AG04450 (cell line): ENCODE results near the gene SH2D1B. TPM values are rescaled to one million over a fixed set of nuclear protein-coding genes. Genes with fewer than 3 reads are reported as not detected.

Experiments
- CTCF ChIA-PET: fragments of 300-600, 350-600 bp; formaldehyde crosslinking; extraction: SDS; loops from one replicate; lab custom pipeline; 2022; ENCODE audit warnings: antibody characterized with exemption, inconsistent platforms; lab: Charles Lee
- POLR2A ChIA-PET: fragments of 350-600 bp; formaldehyde crosslinking; extraction: SDS; loops from one replicate; lab custom pipeline; 2021; ENCODE audit warnings: antibody characterized with exemption, inconsistent platforms; lab: Yijun Ruan, JAX
- DNase-seq: peaks from one replicate; pipeline ENCODE4 v3.0.0-alpha.2; 2011; ENCODE audit warnings: low read depth, low spot score
- H3K27ac ChIP-seq: one replicate; pipeline ENCODE4 v1.5.1; 2012; ENCODE audit warnings: low read depth, low read length, control low read depth
- H3K27me3 ChIP-seq: one replicate; pipeline ENCODE4 v1.6.0; 2012; ENCODE audit warnings: low read length; ENCODE audit not compliant: control insufficient read depth, insufficient read depth
- H3K4me3 ChIP-seq: 2 replicates; pipeline ENCODE4 v1.5.1; 2011; ENCODE audit warnings: mild to moderate bottlenecking, low read depth, low read length, control low read depth
- H3K9me3 ChIP-seq: 2 replicates; pipeline ENCODE4 v1.5.1; 2012; ENCODE audit warnings: low read length; ENCODE audit not compliant: control insufficient read depth, insufficient read depth
- CTCF ChIP-seq: IDR thresholded peaks from 2 replicates; pipeline ENCODE4 v1.5.1; 2011; ENCODE audit warnings: low read depth, low read length, control low read depth, inconsistent platforms
- polyA plus RNA-seq: library from polyadenylated mRNA; depleted of rRNA; stranded (reverse); fragments of >200 nt; gene quantifications from 2 replicates; pipeline ENCODE4 v1.2.3, GENCODE V29; 2011

The SH2D1B gene
- polyA plus RNA-seq, 1 experiment: not detected

GRCh38 chr1:162417650-162418049 is 5.7 kb upstream of the SH2D1B start:
- H3K27me3 ChIP-seq: no peaks in the 10 kb centered on the region
- TF ChIP-seq CTCF: no peak
- DNase-seq: no peak
- no peak overlapping the region for H3K27ac ChIP-seq
- no peaks in the 10 kb centered on the region for H3K9me3 ChIP-seq
- no peak overlapping the region for H3K4me3 ChIP-seq
- POLR2A ChIA-PET: no interaction called here
- CTCF ChIA-PET: interaction anchor here (1.5 kb wide), 1 partner anchor 26 kb away, joined by 5 read pairs; no protein-coding TSS in a partner anchor

- ChIA-PET CTCF (interaction anchor here (1.5 kb wide), 1 partner anchor 25 kb away, joined by 5 read pairs; no protein-coding TSS in a partner anchor), POLR2A (no interaction called here)
- no peaks in the 10 kb centered on the region for H3K9me3 ChIP-seq
- H3K27ac ChIP-seq: no peak overlapping the region
- H3K27me3 ChIP-seq: no peaks in the 10 kb centered on the region
- TF ChIP-seq CTCF: no peak
- no peak overlapping the region for H3K4me3 ChIP-seq
- DNase-seq: no peak
Measured at GRCh38 chr1:162416909-162417308, 5.0 kb upstream of the SH2D1B start.

GRCh38 chr1:162416215-162416614 is 4.3 kb upstream of the SH2D1B start:
- Histone ChIP-seq H3K9me3 (no peaks in the 10 kb centered on the region), H3K27me3 (no peaks in the 10 kb centered on the region), H3K4me3 (no peak overlapping the region), H3K27ac (no peak overlapping the region)
- CTCF ChIA-PET: no interaction called here
- TF ChIP-seq CTCF: no peak
- DNase-seq: no peak
- POLR2A ChIA-PET: no interaction called here

- H3K27ac ChIP-seq: no peak overlapping the region
- no peak overlapping the region for H3K4me3 ChIP-seq
- no peak for DNase-seq
- ChIA-PET POLR2A (no interaction called here), CTCF (interaction anchor here (3.0 kb wide), 1 partner anchor 16 kb away, joined by 8 read pairs; no protein-coding TSS in a partner anchor)
- TF ChIP-seq CTCF: no peak
- H3K27me3 ChIP-seq: no peaks in the 10 kb centered on the region
- H3K9me3 ChIP-seq: no peaks in the 10 kb centered on the region
Measured at GRCh38 chr1:162407539-162407938, 4.4 kb downstream of the SH2D1B start.

- ChIA-PET POLR2A (no interaction called here), CTCF (no interaction called here)
Measured at GRCh38 chr1:162406811-162407210, 5.1 kb downstream of the SH2D1B start.

More at GRCh38 chr1:162406811-162407210, 5.1 kb downstream of the SH2D1B start:
- Histone ChIP-seq H3K4me3 (no peak overlapping the region), H3K27me3 (no peaks in the 10 kb centered on the region), H3K27ac (no peak overlapping the region), H3K9me3 (no peaks in the 10 kb centered on the region)
- no peak for TF ChIP-seq CTCF
- no peak for DNase-seq
